Psoas muscle (tissue), 8 donors: ENCODE results near the gene KMT2D. TPM values are rescaled to one million over a fixed set of nuclear protein-coding genes. Genes with fewer than 3 reads are reported as not detected.

Experiments
- ATAC-seq, 4 donors: fragments of 200-7000 bp; cut with Tn5 transposase; one replicate each; pipeline ENCODE4 v1.9.1; 2020; ENCODE audit warnings: moderate library complexity in 3 of 4, mild to moderate bottlenecking in 2 of 4
- DNase-seq, 2 donors: peaks; one replicate each; pipeline ENCODE4 v3.0.0-alpha.2; 2020
- H3K27ac ChIP-seq: fragments of 200-600 bp; one replicate; pipeline ENCODE4 v1.8.0; 2022
- H3K27me3 ChIP-seq, 3 donors: fragments of 200-600 bp in 1 of 3; one replicate each; pipeline versions ENCODE4 v1.6.1 to v1.8.0; 2013 to 2022; ENCODE audit warnings: low read length in 2 of 3, mild to moderate bottlenecking in 2 of 3, moderate library complexity in 1 of 3; ENCODE audit not compliant: insufficient read depth in 3 of 3
- H3K36me3 ChIP-seq, 2 donors: fragments of 200-600 bp in 1 of 2; one replicate each; pipeline versions ENCODE4 v1.6.1 to v1.8.0; 2013 to 2022; ENCODE audit warnings: low read depth in 1 of 2, mild to moderate bottlenecking in 1 of 2, moderate library complexity in 1 of 2; ENCODE audit not compliant: insufficient read depth in 1 of 2
- H3K4me1 ChIP-seq: fragments of 200-600 bp; one replicate; pipeline ENCODE4 v1.8.0; 2022
- H3K4me3 ChIP-seq: fragments of 200-600 bp; one replicate; pipeline ENCODE4 v1.8.0; 2022; ENCODE audit warnings: mild to moderate bottlenecking
- H3K9me3 ChIP-seq: fragments of 200-600 bp; one replicate; pipeline ENCODE4 v1.8.0; 2022
- CTCF ChIP-seq: fragments of 200-600 bp; IDR thresholded peaks from one replicate; pipeline ENCODE4 v1.8.0; 2022; ENCODE audit warnings: antibody characterized with exemption
- WGBS, 3 donors: extraction: QIAGEN DNeasy Blood & Tissue Kit; methylation state at CpG; one replicate each; pipeline versions ENCODE4 v1.1.6 to v1.1.7; 2013; 5-methylcytosine and 5-hydroxymethylcytosine counted together
- intact Hi-C, 2 donors: fragments of 100-400 bp; cut with DNase I; formaldehyde crosslinking; loops; one replicate each; pipeline versions ENCODE4 v1.11.0 to v1.14.2; 2022
- polyA plus RNA-seq, 3 donors: library from polyadenylated mRNA; stranded (reverse); fragments of 200-250 nt; gene quantifications; one replicate each; pipeline ENCODE4 v1.2.3, GENCODE V29; 2013
- total RNA-seq, 4 donors: library from RNA; stranded (reverse); fragmentation: NEBNext Ultra II Directional in 2 of 4; extraction: Animal tissue kit (Norgen Biotek cat#: 25700) in 2 of 4; gene quantifications; one replicate each; pipeline versions ENCODE4 v1.2.1 to v1.2.4, GENCODE V29; 2021 to 2023
- donor health status: healthy with polysubstance abuse.
- donor health status: DM: no; HTN: no; CAD: no; lungs with moderate emphysema.
- donor health status: Bipolar disorder and iron deficiency.
- donor health status: healthy.
- donor health status: DM: yes; HTN: yes; CAD: no.
- donor health status: DM: no; HTN: no; CAD: no.
- donor health status: DM: no; HTN: no; CAD: no.
- donor health status: DM: yes; HTN: yes; CAD: no.

The KMT2D gene
- total and polyA plus RNA-seq, 7 donors = 10.8 to 69.8 (median 64.2) TPM

DNA sequence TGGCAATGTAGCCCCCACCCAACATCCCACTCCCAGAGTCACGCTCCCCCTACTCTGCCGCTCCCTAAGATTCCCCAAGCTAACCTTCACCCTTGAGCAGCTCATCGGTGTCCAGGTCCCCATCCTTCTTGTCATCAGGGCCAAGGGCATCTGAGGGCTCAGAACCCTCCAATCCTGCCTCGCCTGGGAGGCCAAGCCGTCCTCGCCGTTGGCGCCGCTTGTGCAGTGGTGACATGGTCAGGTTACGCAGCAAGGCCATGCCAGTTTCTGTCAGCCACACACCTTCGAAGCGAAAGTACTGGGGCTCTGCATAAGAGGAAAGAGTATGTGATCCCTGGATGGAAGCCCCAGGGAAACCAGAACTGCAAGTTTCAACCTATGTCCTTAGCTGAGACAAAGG is 15.9 kb downstream of the KMT2D start:
- DNase-seq (no peak), ATAC-seq (no peak)
- H3K36me3 ChIP-seq = peaks cover 14 to 100% of the 10 kb centered on the region in 2 donors
- no peaks in the 10 kb centered on the region for H3K27me3 ChIP-seq
- H3K9me3 ChIP-seq = no peaks in the 10 kb centered on the region
- 89 to 96% (median 92%) methylated on average over 12 of the region's 12 CpGs for WGBS, 3 donors
- no peaks in the 10 kb centered on the region for H3K4me1 ChIP-seq
- intact Hi-C loops = no loop called here
- H3K4me3 ChIP-seq = no peak overlapping the region
- H3K27ac ChIP-seq = no peak overlapping the region
- TF ChIP-seq CTCF = no peak

DNA sequence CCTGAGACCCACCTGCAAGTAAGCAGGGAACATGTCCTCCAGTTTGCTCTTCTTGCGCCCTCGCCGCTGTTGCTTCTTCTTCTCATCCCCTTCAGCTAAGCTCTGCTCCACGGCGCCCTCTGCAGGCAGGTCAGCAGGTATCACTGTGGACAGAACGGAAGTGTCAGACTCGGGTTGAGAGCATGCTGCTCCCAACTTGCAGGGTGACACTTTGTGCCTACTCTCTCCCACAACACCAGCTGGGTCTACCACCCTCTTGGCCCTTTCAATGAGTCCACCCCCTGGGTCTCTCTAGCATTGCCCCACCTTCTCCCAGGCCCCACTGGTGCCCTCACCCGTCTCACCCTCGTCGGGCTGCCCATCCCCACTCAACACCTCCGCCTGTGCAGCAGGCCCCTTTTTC is 16.7 kb downstream of the KMT2D start:
- intact Hi-C loops = no loop called here
- 59 to 70% (median 62%) methylated on average over 11 of the region's 11 CpGs for WGBS, 3 donors
- Histone ChIP-seq H3K36me3 (peaks cover 18 to 100% of the 10 kb centered on the region in 2 donors), H3K4me3 (no peak overlapping the region), H3K27me3 (no peaks in the 10 kb centered on the region), H3K27ac (no peak overlapping the region), H3K9me3 (no peaks in the 10 kb centered on the region), H3K4me1 (no peaks in the 10 kb centered on the region)
- DNase-seq (peak; percentile 72 to 89), ATAC-seq (peak; percentile 44 to 75 (median 60))
- peak; percentile 57 for TF ChIP-seq CTCF

DNA sequence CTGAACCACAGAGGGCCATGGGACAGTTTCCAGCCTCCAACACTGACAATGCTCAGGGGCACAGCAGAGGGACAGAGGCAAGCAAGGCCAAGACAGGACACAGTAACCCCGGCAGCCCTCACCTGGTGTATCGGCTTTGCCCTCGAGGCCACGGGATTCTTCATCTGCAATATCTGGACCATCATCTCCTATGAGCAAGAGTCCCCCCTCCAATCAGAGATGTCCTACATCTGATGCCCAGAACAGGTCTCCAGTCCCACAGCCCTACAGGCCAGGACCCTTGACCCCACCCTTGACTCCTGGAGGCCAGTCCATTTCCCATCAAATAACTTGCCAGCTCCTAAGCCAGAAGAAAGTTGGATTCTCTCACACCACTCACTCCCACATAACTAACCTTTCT is 17.4 kb downstream of the KMT2D start:
- no peak overlapping the region for H3K4me3 ChIP-seq
- no peak overlapping the region for H3K27ac ChIP-seq
- intact Hi-C loops = no loop called here
- ATAC-seq = no peak
- no peaks in the 10 kb centered on the region for H3K4me1 ChIP-seq
- no peaks in the 10 kb centered on the region for H3K27me3 ChIP-seq
- TF ChIP-seq CTCF = no peak
- peaks cover 18 to 100% of the 10 kb centered on the region in 2 donors for H3K36me3 ChIP-seq
- WGBS, 3 donors = 92 to 96% (median 94%) methylated on average over 4 of the region's 4 CpGs
- H3K9me3 ChIP-seq = no peaks in the 10 kb centered on the region
- no peak for DNase-seq

GRCh38 chr12:49041881-49042484 is 18.6 kb downstream of the KMT2D start:
- no peak for DNase-seq
- 78 to 90% (median 85%) methylated on average over 18 of the region's 18 CpGs for WGBS, 3 donors
- no peak overlapping the region for H3K4me3 ChIP-seq
- H3K9me3 ChIP-seq = no peaks in the 10 kb centered on the region
- no peak overlapping the region for H3K27ac ChIP-seq
- no peaks in the 10 kb centered on the region for H3K27me3 ChIP-seq
- intact Hi-C loops = no loop called here
- peak; percentile 25 to 51 (median 43) for ATAC-seq
- TF ChIP-seq CTCF = no peak
- no peaks in the 10 kb centered on the region for H3K4me1 ChIP-seq
- peaks cover 20 to 100% of the 10 kb centered on the region in 2 donors for H3K36me3 ChIP-seq
